ENCODE data around the gene CACNB1.

The CACNB1 gene

GRCh38 chr17:39231091-39231561 is 33.7 kb upstream of the CACNB1 start (continued):
- TF ChIP-seq TRIM28 (IDR thresholded peaks at IDR 0.05; ENCODE audit: borderline replicate concordance, low read length) (no peak), ZBTB20 (tag by site-specific recombination; IDR thresholded peaks at IDR 0.05) (peak; percentile 77; the same call in 1 of the 2 replicates), ZNF138 (tag by site-specific recombination; IDR thresholded peaks at IDR 0.05; ENCODE audit: borderline replicate concordance) (no peak), SCRT2 (tag by site-specific recombination; IDR thresholded peaks at IDR 0.05) (no peak), ZFP69B (tag by site-specific recombination; IDR thresholded peaks at IDR 0.05) (no peak), ZNF266 (tag by site-specific recombination; IDR thresholded peaks at IDR 0.05; ENCODE audit: low read depth) (no peak), ZNF549 (tag by site-specific recombination; IDR thresholded peaks at IDR 0.05) (no peak), ZNF707 (tag by site-specific recombination; IDR thresholded peaks at IDR 0.05) (no peak), WT1 (tag by site-specific recombination; IDR thresholded peaks at IDR 0.05) (no peak), ZNF558 (tag by site-specific recombination; IDR thresholded peaks at IDR 0.05) (no peak), ZNF654 (tag by site-specific recombination; IDR thresholded peaks at IDR 0.05; ENCODE audit: low read depth) (no peak), ZNF274 (IDR thresholded peaks at IDR 0.05; ENCODE audit: low read length) (no peak), ZNF274 (tag by site-specific recombination; IDR thresholded peaks at IDR 0.05; ENCODE audit: borderline replicate concordance) (no peak), ZNF514 (tag by site-specific recombination; IDR thresholded peaks at IDR 0.05) (no peak), ZNF292 (tag by site-specific recombination; IDR thresholded peaks at IDR 0.05; ENCODE audit: borderline replicate concordance, low read depth) (no peak), ZNF148 (tag by site-specific recombination; IDR thresholded peaks at IDR 0.05; ENCODE audit: borderline replicate concordance) (no peak), MYNN (tag by site-specific recombination; IDR thresholded peaks at IDR 0.05; ENCODE audit: borderline replicate concordance) (no peak), ZNF48 (tag by site-specific recombination; IDR thresholded peaks at IDR 0.05) (no peak), ZNF776 (tag by site-specific recombination; IDR thresholded peaks at IDR 0.05; ENCODE audit: borderline replicate concordance) (no peak), ZNF548 (tag by site-specific recombination; IDR thresholded peaks at IDR 0.05) (no peak), ZNF16 (tag by site-specific recombination; IDR thresholded peaks at IDR 0.05; ENCODE audit: low read depth) (no peak), EGR2 (tag by site-specific recombination; IDR thresholded peaks at IDR 0.05; ENCODE audit: low read depth) (peak; percentile 66), ZNF416 (tag by site-specific recombination; IDR thresholded peaks at IDR 0.05) (no peak), ZFP3 (tag by site-specific recombination; IDR thresholded peaks at IDR 0.05; ENCODE audit: low read depth) (no peak), ZSCAN18 (tag by site-specific recombination; IDR thresholded peaks at IDR 0.05) (no peak), GLI2 (tag by site-specific recombination; IDR thresholded peaks at IDR 0.05; ENCODE audit: borderline replicate concordance, low read depth) (no peak), SCRT1 (tag by site-specific recombination; IDR thresholded peaks at IDR 0.05; ENCODE audit: borderline replicate concordance) (no peak), ZNF354C (tag by site-specific recombination; IDR thresholded peaks at IDR 0.05; ENCODE audit: borderline replicate concordance, low read depth) (no peak), KLF9 (tag by site-specific recombination; IDR thresholded peaks at IDR 0.05; ENCODE audit: low read depth) (no peak)
- TF ChIP-seq, protein P1, sequence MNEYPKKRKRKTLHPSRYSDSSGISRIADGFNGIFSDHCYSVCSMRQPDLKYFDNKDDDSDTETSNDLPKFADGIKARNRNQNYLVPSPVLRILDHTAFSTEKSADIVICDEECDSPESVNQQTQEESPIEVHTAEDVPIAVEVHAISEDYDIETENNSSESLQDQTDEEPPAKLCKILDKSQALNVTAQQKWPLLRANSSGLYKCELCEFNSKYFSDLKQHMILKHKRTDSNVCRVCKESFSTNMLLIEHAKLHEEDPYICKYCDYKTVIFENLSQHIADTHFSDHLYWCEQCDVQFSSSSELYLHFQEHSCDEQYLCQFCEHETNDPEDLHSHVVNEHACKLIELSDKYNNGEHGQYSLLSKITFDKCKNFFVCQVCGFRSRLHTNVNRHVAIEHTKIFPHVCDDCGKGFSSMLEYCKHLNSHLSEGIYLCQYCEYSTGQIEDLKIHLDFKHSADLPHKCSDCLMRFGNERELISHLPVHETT (tag by site-specific recombination; IDR thresholded peaks at IDR 0.05): no peak
- TF ChIP-seq, protein P2, sequence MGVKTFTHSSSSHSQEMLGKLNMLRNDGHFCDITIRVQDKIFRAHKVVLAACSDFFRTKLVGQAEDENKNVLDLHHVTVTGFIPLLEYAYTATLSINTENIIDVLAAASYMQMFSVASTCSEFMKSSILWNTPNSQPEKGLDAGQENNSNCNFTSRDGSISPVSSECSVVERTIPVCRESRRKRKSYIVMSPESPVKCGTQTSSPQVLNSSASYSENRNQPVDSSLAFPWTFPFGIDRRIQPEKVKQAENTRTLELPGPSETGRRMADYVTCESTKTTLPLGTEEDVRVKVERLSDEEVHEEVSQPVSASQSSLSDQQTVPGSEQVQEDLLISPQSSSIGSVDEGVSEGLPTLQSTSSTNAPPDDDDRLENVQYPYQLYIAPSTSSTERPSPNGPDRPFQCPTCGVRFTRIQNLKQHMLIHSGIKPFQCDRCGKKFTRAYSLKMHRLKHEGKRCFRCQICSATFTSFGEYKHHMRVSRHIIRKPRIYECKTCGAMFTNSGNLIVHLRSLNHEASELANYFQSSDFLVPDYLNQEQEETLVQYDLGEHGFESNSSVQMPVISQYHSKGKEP (tag by site-specific recombination; IDR thresholded peaks at IDR 0.05): no peak
- TF ChIP-seq, protein P3, sequence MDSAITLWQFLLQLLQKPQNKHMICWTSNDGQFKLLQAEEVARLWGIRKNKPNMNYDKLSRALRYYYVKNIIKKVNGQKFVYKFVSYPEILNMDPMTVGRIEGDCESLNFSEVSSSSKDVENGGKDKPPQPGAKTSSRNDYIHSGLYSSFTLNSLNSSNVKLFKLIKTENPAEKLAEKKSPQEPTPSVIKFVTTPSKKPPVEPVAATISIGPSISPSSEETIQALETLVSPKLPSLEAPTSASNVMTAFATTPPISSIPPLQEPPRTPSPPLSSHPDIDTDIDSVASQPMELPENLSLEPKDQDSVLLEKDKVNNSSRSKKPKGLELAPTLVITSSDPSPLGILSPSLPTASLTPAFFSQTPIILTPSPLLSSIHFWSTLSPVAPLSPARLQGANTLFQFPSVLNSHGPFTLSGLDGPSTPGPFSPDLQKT (IDR thresholded peaks at IDR 0.05; ENCODE audit: borderline replicate concordance, low read depth, low read length): no peak
- TF ChIP-seq, protein P4, sequence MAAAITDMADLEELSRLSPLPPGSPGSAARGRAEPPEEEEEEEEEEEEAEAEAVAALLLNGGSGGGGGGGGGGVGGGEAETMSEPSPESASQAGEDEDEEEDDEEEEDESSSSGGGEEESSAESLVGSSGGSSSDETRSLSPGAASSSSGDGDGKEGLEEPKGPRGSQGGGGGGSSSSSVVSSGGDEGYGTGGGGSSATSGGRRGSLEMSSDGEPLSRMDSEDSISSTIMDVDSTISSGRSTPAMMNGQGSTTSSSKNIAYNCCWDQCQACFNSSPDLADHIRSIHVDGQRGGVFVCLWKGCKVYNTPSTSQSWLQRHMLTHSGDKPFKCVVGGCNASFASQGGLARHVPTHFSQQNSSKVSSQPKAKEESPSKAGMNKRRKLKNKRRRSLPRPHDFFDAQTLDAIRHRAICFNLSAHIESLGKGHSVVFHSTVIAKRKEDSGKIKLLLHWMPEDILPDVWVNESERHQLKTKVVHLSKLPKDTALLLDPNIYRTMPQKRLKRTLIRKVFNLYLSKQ (tag by site-specific recombination; IDR thresholded peaks at IDR 0.05; ENCODE audit: borderline replicate concordance): no peak

Data from HEK293 (cell line).